C4-2B (cell line): ENCODE measurements around the gene PAN3.
"Not testable (repeated sequence)": the region's sequence is repeated elsewhere in the genome, so short reads cannot be mapped to it uniquely, and the experiment has no call there.

Experiments used
- H3K27ac ChIP-seq: fragments of 450-650 bp; 2 replicates; pipeline ENCODE4 v1.5.1; 2017
- CTCF ChIP-seq: fragments of 450-650 bp; conservative IDR thresholded peaks from 2 replicates; pipeline ENCODE4 v1.5.1; 2017; ENCODE audit warnings: mild to moderate bottlenecking
- ZFX ChIP-seq: fragments of 450-650 bp; IDR thresholded peaks from 2 replicates; pipeline ENCODE4 v1.6.1; 2017

Gene PAN3

DNA sequence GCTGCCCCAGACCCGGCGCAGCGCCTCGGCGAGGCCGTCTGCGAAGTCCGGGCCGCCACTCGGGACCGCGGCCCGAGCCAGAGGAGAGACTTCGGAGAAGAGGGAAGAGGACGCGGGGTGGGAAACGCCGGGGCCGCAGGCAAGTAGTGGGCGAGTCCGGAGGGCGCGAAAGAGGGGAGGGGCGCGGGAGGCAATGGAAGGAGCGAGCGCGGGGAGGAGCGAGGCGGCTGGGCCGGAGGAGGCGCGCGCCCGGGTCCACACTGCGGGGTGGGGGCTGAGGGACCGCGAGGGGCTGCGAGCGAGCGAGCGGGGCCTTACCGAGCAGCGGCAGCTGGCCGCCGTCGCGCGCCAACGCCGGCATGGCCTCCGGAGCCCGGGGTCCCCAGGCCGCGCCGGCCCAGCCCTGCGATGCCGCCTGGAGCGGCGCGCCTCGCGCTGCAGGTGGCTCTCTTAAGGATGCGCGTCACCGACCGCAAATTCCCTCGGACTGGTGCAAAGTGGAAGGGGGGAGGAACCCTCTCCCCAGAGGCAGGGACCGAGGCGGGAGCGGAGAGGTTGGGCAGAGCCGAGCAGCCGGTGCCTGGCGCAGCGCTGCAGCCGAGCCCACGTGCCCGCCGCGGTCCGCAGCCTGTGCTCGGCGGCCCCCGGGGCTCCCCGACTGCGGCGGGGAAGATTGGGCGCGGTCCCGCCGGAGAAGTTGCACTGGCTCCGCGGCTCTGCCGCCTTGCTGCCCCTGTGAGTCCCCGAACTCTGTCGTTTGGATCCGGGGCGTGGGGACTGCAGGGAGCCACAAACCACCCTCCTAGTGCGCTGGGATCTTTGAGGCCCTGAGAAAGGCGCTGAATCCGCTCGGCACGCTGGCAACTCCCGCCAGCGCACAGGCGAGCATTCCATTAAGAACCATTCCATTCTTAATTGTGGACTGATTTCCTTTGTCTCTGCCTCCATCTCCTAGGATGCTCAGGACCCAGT is 37.9 kb upstream of the PAN3 start, which contains the start of gene FLT3:
Gene FLT3 (minus strand): TSS at position 427 of the 972 bp plus-strand sequence. CDS start 66 bp downstream, at position 361.
- H3K27ac ChIP-seq, result no peak within 1 kb of the TSS
- TF ChIP-seq ZFX, result peak; percentile 36; the same call in 1 of the 2 replicates
- no peak for TF ChIP-seq CTCF

- not testable (repeated sequence) for H3K27ac ChIP-seq
Observed at GRCh38 chr13:28101886-28102285, 36.5 kb upstream of the PAN3 start.

DNA sequence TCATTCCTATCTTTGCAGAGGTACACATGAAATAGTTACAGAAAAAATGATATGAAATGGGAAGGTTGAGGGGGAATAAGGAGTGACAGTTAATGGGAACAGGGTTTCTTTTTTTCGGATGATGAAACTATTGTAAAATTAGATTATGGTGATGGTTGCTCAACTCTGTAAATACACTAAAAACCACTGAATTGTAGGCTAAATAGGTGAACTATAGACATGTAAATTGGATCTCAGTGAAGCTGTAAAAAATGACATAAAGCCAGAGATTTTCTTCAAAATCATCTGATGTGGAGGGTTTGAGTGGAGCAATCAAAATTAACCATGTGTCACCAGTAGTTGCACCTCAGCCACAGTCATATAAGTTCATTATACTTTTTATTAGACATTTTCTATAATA is 31.4 kb upstream of the PAN3 start:
- H3K27ac ChIP-seq, result no peak overlapping the region
- TF ChIP-seq ZFX, result no peak
- no peak for TF ChIP-seq CTCF

- TF ChIP-seq CTCF (no peak), ZFX (no peak)
- H3K27ac ChIP-seq, result no peak overlapping the region
Observed at GRCh38 chr13:28110414-28110813, 27.9 kb upstream of the PAN3 start.

- no peak for TF ChIP-seq ZFX
- no peak for TF ChIP-seq CTCF
- no peak overlapping the region for H3K27ac ChIP-seq
Observed at GRCh38 chr13:28116736-28117135, 21.6 kb upstream of the PAN3 start.

DNA sequence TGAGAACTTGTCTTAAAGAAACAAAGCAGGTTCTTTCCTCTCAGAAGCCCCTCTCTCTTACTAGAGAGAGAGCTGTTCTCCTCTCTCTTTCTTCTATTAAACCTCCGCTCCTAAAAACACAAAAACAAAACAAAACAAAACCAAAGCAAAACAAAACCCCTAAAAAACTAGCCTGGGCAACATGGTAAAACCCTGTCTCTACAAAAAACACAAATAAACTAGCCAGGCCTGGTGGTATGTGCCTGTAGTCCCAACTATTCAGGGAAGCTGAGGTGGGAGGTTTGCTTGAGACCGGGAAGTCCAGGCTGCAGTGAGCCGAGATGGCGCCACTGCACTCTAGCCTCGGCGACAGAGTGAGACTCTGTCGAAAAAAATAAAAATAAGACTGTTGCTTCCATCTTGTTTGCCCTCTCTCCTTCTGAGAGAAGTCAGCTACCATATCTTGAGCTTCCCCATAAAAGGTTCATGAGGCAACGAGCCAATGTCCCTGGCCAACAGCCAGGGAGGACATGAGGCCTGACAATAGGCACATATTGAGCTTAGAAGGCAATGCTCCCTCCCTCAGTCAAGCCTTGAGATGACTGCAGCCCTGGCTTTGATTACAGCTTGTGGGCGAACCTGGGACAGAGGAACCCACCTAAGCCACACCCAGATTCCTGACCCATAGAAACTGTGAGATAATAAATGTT is 20.5 kb upstream of the PAN3 start:
- TF ChIP-seq ZFX (no peak), CTCF (no peak)
- H3K27ac ChIP-seq, result no peak overlapping the region

- TF ChIP-seq CTCF (no peak), ZFX (no peak)
Observed at GRCh38 chr13:28120317-28120716, 18.0 kb upstream of the PAN3 start.

More at GRCh38 chr13:28120317-28120716, 18.0 kb upstream of the PAN3 start:
- H3K27ac ChIP-seq, result no peak overlapping the region
